Measurements from ENCODE around the gene SERINC2.
"Not testable (repeated sequence)": the region's sequence is repeated elsewhere in the genome, so short reads cannot be mapped to it uniquely, and the experiment has no call there.

The SERINC2 gene

DNA sequence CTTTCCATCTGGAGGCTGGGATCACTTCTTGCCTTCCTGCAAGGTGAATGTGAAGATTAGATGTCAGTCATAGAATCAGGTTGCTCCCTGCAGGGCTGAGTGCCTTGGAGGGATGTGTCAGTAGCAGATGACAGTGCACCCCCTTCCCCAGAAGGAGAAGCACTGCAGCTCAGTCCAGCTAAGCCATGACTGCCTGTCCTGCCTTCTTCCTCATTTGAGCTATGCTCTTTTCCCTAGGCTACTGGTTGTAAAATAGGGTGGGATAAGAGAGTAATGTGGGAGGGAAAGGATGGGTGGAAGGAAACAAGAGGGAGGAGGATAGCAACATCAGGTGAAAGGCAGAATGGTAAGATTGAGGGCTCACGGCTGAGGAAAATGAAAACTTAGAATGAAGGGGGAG, 29.0 kb upstream of the SERINC2 start:
- no peak for DNase-seq (ENCODE audit: low read depth)

GRCh38 chr1:31386576-31387243, 26.3 kb upstream of the SERINC2 start:
- DNase-seq (ENCODE audit: low read depth) = not testable (repeated sequence)

- peak; percentile 43 for DNase-seq (ENCODE audit: low read depth)
Observed at GRCh38 chr1:31387612-31388011, 25.4 kb upstream of the SERINC2 start.

- no peak for DNase-seq (ENCODE audit: low read depth)
Observed at GRCh38 chr1:31389616-31390015, 23.4 kb upstream of the SERINC2 start.

DNA sequence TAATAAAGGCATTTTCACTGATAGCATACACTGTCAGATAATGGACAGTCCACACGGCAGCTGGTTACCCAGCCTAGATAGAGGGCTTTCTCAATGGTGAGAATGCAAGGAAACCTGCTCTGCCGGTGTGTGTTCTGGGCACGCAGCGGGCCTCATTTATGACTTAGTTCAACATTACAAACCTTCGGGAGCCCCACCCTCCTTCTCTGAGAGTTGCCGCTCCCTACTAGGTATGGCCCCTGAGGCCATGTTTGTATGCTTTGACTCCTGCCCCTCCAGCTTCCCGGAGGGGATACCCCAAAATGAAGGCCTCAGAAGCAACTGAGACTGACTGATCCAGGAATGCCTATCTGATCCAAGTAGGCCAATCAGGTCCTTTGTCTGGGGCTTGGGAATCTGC, 22.9 kb upstream of the SERINC2 start:
- DNase-seq (ENCODE audit: low read depth) = no peak

- no peak for DNase-seq (ENCODE audit: low read depth)
Observed at GRCh38 chr1:31393463-31393862, 19.6 kb upstream of the SERINC2 start.

DNA sequence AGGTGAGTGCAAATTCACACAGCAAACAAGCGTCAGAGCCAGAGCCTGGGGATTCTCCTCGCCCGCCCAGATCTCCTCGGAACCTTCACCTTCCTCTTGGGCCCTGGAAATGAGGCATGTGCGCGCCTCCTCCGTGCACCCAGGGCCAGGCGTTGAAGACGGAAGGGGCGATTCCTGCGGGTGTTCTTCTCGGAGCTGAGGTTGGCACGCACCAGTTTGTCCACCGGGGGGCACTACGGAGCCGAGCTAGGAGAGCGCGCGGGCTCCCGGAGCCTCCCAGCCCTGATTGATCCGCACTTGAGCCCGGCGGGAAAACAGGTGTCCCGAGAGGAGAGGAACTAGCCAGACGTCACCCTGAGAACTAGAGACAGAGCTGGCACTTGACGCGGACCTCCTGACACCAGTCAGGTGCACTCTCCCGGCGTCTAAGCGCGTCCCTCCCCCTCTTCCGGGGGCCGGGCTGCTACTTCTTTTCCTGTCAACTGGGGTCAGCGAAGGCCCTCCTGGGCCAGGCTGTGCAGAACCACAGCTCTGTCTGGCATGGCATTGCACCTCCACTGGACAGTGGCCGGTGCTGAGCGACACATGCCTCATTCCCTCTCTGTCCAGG, 18.3 kb upstream of the SERINC2 start:
- peak; percentile 69 for DNase-seq (ENCODE audit: low read depth)

DNA sequence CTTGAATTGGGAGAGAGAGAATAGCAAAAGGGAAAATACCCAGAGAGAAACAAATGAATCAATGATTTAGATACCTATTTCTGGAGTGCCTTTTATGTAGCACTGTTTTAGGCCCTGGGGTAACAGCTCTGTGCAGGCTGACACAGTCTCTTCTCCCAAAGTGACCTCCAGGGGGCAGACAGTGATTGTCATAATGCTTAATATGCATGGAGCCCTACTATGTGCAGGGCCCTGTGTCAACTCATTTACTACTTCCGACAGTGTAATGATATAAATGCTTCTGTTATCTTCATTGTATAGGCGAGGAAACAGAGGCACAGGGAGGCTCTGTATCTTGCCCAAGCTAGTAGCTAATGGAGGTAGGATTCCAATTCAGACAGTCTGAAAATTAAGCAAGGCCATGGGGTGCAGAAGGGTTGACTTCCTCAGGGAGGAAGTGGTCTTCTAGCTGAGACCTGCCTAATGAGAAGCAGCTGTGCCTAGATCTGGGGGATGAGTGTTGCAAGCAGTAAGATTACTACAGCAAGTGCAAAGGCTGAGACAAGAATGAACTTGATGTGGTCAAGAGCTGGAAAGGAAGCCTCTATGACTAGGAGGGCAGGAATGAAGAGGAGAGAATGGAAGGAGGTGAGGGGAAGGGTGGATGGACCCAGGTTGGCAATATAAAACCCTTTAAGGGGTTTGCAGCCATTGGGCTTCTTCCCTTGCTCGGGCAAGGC, 16.2 kb upstream of the SERINC2 start:
- peak; percentile 83 for DNase-seq (ENCODE audit: low read depth)

GRCh38 chr1:31397360-31398095, 15.5 kb upstream of the SERINC2 start:
- DNase-seq (ENCODE audit: low read depth) = peak; percentile 12

- no peak for DNase-seq (ENCODE audit: low read depth)
Observed at GRCh38 chr1:31398246-31398645, 14.8 kb upstream of the SERINC2 start.

GRCh38 chr1:31399976-31400375, 13.0 kb upstream of the SERINC2 start:
- no peak for DNase-seq (ENCODE audit: low read depth)

- DNase-seq (ENCODE audit: low read depth) = peak; percentile 81
Observed at GRCh38 chr1:31400393-31400792, 12.6 kb upstream of the SERINC2 start.

- peak; percentile 47 for DNase-seq (ENCODE audit: low read depth)
Observed at GRCh38 chr1:31401241-31401640, 11.8 kb upstream of the SERINC2 start.

GRCh38 chr1:31405578-31406245, 7.3 kb upstream of the SERINC2 start:
- no peak for DNase-seq (ENCODE audit: low read depth)

DNA sequence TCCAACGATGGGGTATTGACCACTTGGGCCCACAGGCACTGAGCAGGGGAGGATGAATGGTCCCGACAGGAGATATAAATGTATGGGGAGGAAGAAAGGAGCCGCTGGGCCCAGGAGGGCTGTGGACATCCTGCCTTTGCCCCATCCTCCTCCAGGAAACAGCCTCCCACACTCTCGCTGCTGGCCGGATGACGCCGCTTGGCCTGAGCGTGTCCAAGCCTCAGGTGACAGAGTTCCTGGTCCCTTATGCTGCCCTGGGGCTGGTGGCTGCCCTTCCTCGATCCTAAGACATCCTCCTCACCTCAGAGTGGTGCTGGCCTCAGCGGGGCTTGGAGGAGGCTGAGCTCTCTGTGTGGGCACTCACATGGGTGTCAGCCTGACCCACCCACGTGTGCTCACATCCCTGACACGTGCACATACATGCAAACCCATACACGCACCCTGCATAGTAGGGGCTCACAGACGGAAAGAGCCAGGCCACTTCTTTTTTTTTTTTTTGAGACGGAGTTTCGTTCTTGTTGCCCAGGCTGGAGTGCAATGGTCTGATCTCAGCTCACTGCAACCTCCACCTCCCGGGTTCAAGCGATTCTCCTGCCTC, 5.9 kb upstream of the SERINC2 start:
- no peak for DNase-seq (ENCODE audit: low read depth)

DNA sequence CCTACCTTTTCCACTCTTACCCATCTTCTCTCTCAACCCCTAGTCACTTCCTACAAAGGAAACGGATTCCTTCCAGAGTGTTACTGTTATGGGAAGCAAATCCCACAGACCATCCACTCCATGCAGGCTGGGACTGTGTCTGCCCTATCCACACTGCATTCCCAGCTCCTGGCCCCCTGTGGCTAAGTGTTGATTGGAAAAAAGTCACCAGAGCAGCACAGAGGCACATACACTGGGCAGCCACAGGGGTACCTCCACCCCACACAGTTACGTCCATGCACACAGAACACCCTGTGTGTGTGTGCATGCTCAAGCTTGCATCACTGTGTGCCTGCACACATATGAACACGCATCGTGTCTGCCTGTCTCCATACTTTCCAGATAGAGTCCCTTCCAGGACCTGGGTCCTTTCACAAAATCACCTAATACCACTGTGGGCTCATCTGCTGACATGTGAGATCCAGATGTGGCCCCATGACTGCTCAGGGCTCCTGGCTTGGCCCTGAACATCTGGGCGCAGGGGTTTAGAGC, 4.2 kb upstream of the SERINC2 start:
- no peak for DNase-seq (ENCODE audit: low read depth)

- no peak for DNase-seq (ENCODE audit: low read depth)
Observed at GRCh38 chr1:31409946-31410858, 2.8 kb upstream of the SERINC2 start.

DNA sequence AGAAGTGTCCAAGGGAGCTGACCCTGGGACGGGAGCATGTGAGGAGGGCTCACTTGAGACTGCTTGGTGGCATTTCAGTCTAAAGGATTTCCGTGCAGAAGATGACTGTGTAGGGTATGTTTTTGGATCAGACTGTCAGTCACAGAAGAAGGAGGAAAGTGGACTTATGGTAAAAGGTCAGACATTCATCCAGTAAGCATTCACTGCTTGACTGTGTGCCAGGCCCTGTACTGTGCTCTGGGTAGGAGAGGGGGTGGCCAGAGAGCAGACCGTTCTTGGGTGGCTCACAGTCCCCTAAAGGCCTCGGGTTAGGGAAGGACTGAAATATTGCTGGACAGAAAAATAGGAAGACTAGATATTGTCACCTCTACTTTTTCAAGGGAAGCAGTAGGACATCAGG, 2.1 kb upstream of the SERINC2 start:
- DNase-seq (ENCODE audit: low read depth) = peak; percentile 69

DNA sequence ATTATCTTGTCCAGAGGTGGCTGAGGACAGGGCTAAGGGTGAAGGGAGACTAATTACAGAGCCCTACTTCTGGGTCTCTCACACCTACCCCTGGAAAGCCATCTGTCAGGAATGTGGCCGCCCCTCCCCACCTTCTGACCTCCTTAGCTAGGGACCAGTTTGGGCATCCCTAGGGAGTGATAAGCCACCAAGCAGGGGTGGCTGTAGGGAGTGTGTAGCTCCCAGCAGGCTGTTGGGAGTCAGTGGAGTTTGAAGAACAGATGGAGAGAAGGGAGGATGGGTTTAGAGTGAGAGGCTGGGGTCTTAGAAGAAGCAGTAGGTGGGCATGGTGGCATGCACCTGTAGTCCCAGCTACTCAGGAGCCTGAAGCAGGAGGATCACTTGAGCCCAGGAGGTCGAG, 808 bp upstream of the SERINC2 start:
- DNase-seq (ENCODE audit: low read depth) = no peak

DNA sequence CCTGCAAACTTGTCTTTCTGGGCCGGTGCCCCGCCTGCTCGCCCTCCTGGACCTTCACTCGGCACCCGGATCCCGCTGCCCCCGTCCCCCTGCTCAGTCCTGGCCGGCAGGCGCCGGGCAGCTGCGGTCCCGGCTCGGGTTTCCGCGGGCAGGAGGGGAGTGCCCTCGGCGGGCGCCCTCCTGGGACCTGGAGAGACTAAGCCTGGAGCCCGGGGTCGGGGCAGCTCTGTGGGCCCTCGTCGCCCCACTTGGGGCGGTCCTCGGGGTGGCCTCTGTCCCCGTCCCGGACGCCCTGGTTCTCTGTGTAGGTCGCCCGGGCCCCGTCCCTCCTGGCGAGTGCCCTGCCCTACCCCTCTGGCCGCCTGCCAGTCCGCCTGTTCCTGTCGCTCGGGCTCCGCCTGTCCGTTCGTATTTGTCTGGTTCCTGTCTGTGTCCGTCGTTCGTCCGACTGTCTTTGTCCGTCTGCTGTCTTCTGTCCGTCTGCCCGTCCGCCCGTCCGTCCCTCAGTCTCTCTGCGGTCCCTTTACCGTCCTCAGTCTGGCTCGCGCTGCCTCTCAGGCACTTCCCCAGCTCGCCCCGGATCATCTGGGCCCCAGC, 490 bp downstream of the SERINC2 start:
- DNase-seq (ENCODE audit: low read depth) = no peak

Data from iris pigment epithelial cell (primary cell).